ENCODE results near the gene TMSB10. TPM values are rescaled to one million over a fixed set of nuclear protein-coding genes. Genes with fewer than 3 reads are reported as not detected.
A peak's percentile ranks its signal among the peaks of the same experiment; 100 is the strongest.
"Not testable (repeated sequence)": the region's sequence is repeated elsewhere in the genome, so short reads cannot be mapped to it uniquely, and the experiment has no call there.

The TMSB10 gene
- total RNA-seq: 1,000 to 10,000 TPM in 1 of 2 donors, 100 to 1,000 TPM in 1; 884 to 1,078 TPM

- peak within 1 kb of the TSS; percentile 90 to 91 for H3K4me3 Mint-ChIP-seq
- H3K9me3 Mint-ChIP-seq: peaks cover 12 to 13% of the 10 kb centered on the region in 2 donors
- H3K36me3 Mint-ChIP-seq (ENCODE audit: insufficient read depth in 2 of 2): peaks cover 26 to 40% of the 10 kb centered on the region in 2 donors
- H3K27me3 Mint-ChIP-seq (ENCODE audit: low read depth): no peaks in the 10 kb centered on the region
- DNase-seq (peak; percentile 88 to 94), ATAC-seq (replicated peaks in 1 of 2) (peak; percentile 69 to 71)
- H3K4me1 Mint-ChIP-seq (ENCODE audit: low read depth): peaks cover 78% of the 10 kb centered on the region
- H3K27ac Mint-ChIP-seq: peak within 1 kb of the TSS; percentile 88
Observed at GRCh38 chr2:84905181-84906107, at the start of gene TMSB10. TMSB10 (plus strand) TSS chr2:84905656.

- H3K4me1 Mint-ChIP-seq (ENCODE audit: low read depth): peaks cover 86% of the 10 kb centered on the region
- H3K9me3 Mint-ChIP-seq: peaks cover 4 to 12% of the 10 kb centered on the region in 2 donors
- no peaks in the 10 kb centered on the region for H3K27me3 Mint-ChIP-seq (ENCODE audit: low read depth)
- peaks cover 18 to 36% of the 10 kb centered on the region in 2 donors for H3K36me3 Mint-ChIP-seq (ENCODE audit: insufficient read depth in 2 of 2)
- DNase-seq: no peak
- peak overlapping the region; percentile 82 for H3K27ac Mint-ChIP-seq
- H3K4me3 Mint-ChIP-seq: peak overlapping the region; percentile 72 to 82
- ATAC-seq (replicated peaks in 1 of 2): no peak
Observed at GRCh38 chr2:84855731-84856130, 49.7 kb upstream of the TMSB10 start.

- no peaks in the 10 kb centered on the region for H3K27me3 Mint-ChIP-seq (ENCODE audit: low read depth)
- H3K9me3 Mint-ChIP-seq: peaks cover 4 to 12% of the 10 kb centered on the region in 2 donors
- H3K4me1 Mint-ChIP-seq (ENCODE audit: low read depth): peaks cover 86% of the 10 kb centered on the region
- H3K36me3 Mint-ChIP-seq (ENCODE audit: insufficient read depth in 2 of 2): peaks cover 18 to 30% of the 10 kb centered on the region in 2 donors
- peak overlapping the region; percentile 72 to 82 for H3K4me3 Mint-ChIP-seq
- peak; percentile 82 to 87 for ATAC-seq (replicated peaks in 1 of 2)
- DNase-seq: peak; percentile 54 to 61
- H3K27ac Mint-ChIP-seq: peak overlapping the region; percentile 79
Observed at GRCh38 chr2:84856787-84857186, 48.7 kb upstream of the TMSB10 start.

GRCh38 chr2:84857566-84857965 is 47.9 kb upstream of the TMSB10 start:
- H3K27me3 Mint-ChIP-seq (ENCODE audit: low read depth): no peaks in the 10 kb centered on the region
- DNase-seq (no peak), ATAC-seq (replicated peaks in 1 of 2) (no peak)
- peaks cover 4 to 7% of the 10 kb centered on the region in 2 donors for H3K9me3 Mint-ChIP-seq
- H3K27ac Mint-ChIP-seq: peak overlapping the region; percentile 79
- H3K4me1 Mint-ChIP-seq (ENCODE audit: low read depth): peaks cover 86% of the 10 kb centered on the region
- H3K36me3 Mint-ChIP-seq (ENCODE audit: insufficient read depth in 2 of 2): peaks cover 11 to 24% of the 10 kb centered on the region in 2 donors
- H3K4me3 Mint-ChIP-seq: peak overlapping the region in 1 of 2 donors; percentile 72

GRCh38 chr2:84858123-84858522 is 47.3 kb upstream of the TMSB10 start:
- H3K4me1 Mint-ChIP-seq (ENCODE audit: low read depth): peaks cover 90% of the 10 kb centered on the region
- no peak for DNase-seq
- H3K4me3 Mint-ChIP-seq: peak overlapping the region in 1 of 2 donors; percentile 26
- no peaks in the 10 kb centered on the region for H3K27me3 Mint-ChIP-seq (ENCODE audit: low read depth)
- no peak for ATAC-seq (replicated peaks in 1 of 2)
- peaks cover under 1 to 3% of the 10 kb centered on the region in 2 donors for H3K9me3 Mint-ChIP-seq
- peaks cover 6 to 21% of the 10 kb centered on the region in 2 donors for H3K36me3 Mint-ChIP-seq (ENCODE audit: insufficient read depth in 2 of 2)
- peak overlapping the region; percentile 55 for H3K27ac Mint-ChIP-seq

GRCh38 chr2:84858937-84859336 is 46.5 kb upstream of the TMSB10 start:
- H3K9me3 Mint-ChIP-seq: no peaks in the 10 kb centered on the region
- peak overlapping the region; percentile 51 for H3K27ac Mint-ChIP-seq
- peak overlapping the region; percentile 52 to 73 for H3K4me3 Mint-ChIP-seq
- DNase-seq (no peak), ATAC-seq (replicated peaks in 1 of 2) (no peak)
- peaks cover 94% of the 10 kb centered on the region for H3K4me1 Mint-ChIP-seq (ENCODE audit: low read depth)
- H3K27me3 Mint-ChIP-seq (ENCODE audit: low read depth): no peaks in the 10 kb centered on the region
- H3K36me3 Mint-ChIP-seq (ENCODE audit: insufficient read depth in 2 of 2): peaks cover 2 to 18% of the 10 kb centered on the region in 2 donors

- peak overlapping the region; percentile 85 for H3K27ac Mint-ChIP-seq
Observed at GRCh38 chr2:84861539-84861938, 43.9 kb upstream of the TMSB10 start.

GRCh38 chr2:84862006-84862405 is 43.5 kb upstream of the TMSB10 start:
- Mint-ChIP-seq H3K36me3 (ENCODE audit: insufficient read depth in 2 of 2) (peaks cover 0 to 6% of the 10 kb centered on the region in 2 donors), H3K27me3 (ENCODE audit: low read depth) (no peaks in the 10 kb centered on the region), H3K4me3 (peak overlapping the region; percentile 53 to 57), H3K4me1 (ENCODE audit: low read depth) (peaks cover 94% of the 10 kb centered on the region), H3K27ac (peak overlapping the region; percentile 85), H3K9me3 (no peaks in the 10 kb centered on the region)
- ATAC-seq (replicated peaks in 1 of 2) (no peak), DNase-seq (no peak)

More at GRCh38 chr2:84861539-84861938, 43.9 kb upstream of the TMSB10 start:
- H3K4me3 Mint-ChIP-seq: peak overlapping the region; percentile 53 to 57
- peaks cover 94% of the 10 kb centered on the region for H3K4me1 Mint-ChIP-seq (ENCODE audit: low read depth)
- H3K27me3 Mint-ChIP-seq (ENCODE audit: low read depth): no peaks in the 10 kb centered on the region
- H3K36me3 Mint-ChIP-seq (ENCODE audit: insufficient read depth in 2 of 2): peaks cover 1 to 9% of the 10 kb centered on the region in 2 donors
- ATAC-seq (replicated peaks in 1 of 2) (no peak), DNase-seq (no peak)
- no peaks in the 10 kb centered on the region for H3K9me3 Mint-ChIP-seq

GRCh38 chr2:84865181-84865783 is 40.2 kb upstream of the TMSB10 start:
- Mint-ChIP-seq H3K9me3 (peaks cover 0 to 1% of the 10 kb centered on the region in 2 donors), H3K36me3 (ENCODE audit: insufficient read depth in 2 of 2) (peaks cover 5 to 13% of the 10 kb centered on the region in 2 donors), H3K4me3 (peak overlapping the region in 1 of 2 donors; percentile 38), H3K27ac (peak overlapping the region; percentile 92), H3K27me3 (ENCODE audit: low read depth) (no peaks in the 10 kb centered on the region), H3K4me1 (ENCODE audit: low read depth) (peaks cover 82% of the 10 kb centered on the region)
- ATAC-seq (replicated peaks in 1 of 2): peak; percentile 59 to 61
- no peak for DNase-seq

- H3K27ac Mint-ChIP-seq: no peak overlapping the region
- peaks cover 82% of the 10 kb centered on the region for H3K4me1 Mint-ChIP-seq (ENCODE audit: low read depth)
- peaks cover 0 to 1% of the 10 kb centered on the region in 2 donors for H3K9me3 Mint-ChIP-seq
- DNase-seq: no peak
- ATAC-seq (replicated peaks in 1 of 2): no peak
- no peaks in the 10 kb centered on the region for H3K27me3 Mint-ChIP-seq (ENCODE audit: low read depth)
- H3K4me3 Mint-ChIP-seq: peak overlapping the region in 1 of 2 donors; percentile 36
- peaks cover 7 to 17% of the 10 kb centered on the region in 2 donors for H3K36me3 Mint-ChIP-seq (ENCODE audit: insufficient read depth in 2 of 2)
Observed at GRCh38 chr2:84866122-84866521, 39.3 kb upstream of the TMSB10 start.

- H3K27ac Mint-ChIP-seq: not testable (repeated sequence)
Observed at GRCh38 chr2:84868327-84868726, 37.1 kb upstream of the TMSB10 start.

GRCh38 chr2:84870306-84870705 is 35.1 kb upstream of the TMSB10 start:
- no peaks in the 10 kb centered on the region for H3K27me3 Mint-ChIP-seq (ENCODE audit: low read depth)
- DNase-seq (no peak), ATAC-seq (replicated peaks in 1 of 2) (peak in 1 of 2 donors; percentile 6)
- H3K36me3 Mint-ChIP-seq (ENCODE audit: insufficient read depth in 2 of 2): peaks cover 9 to 13% of the 10 kb centered on the region in 2 donors
- peaks cover 78% of the 10 kb centered on the region for H3K4me1 Mint-ChIP-seq (ENCODE audit: low read depth)
- peak overlapping the region; percentile 2 to 7 for H3K4me3 Mint-ChIP-seq
- H3K27ac Mint-ChIP-seq: no peak overlapping the region
- peaks cover 0 to 1% of the 10 kb centered on the region in 2 donors for H3K9me3 Mint-ChIP-seq

More at GRCh38 chr2:84868327-84868726, 37.1 kb upstream of the TMSB10 start:
- not testable (repeated sequence) for DNase-seq; H3K4me3 Mint-ChIP-seq; H3K27me3 Mint-ChIP-seq (ENCODE audit: low read depth); ATAC-seq (replicated peaks in 1 of 2); H3K9me3 Mint-ChIP-seq
- Mint-ChIP-seq H3K4me1 (ENCODE audit: low read depth) (peaks cover 76% of the 10 kb centered on the region), H3K36me3 (ENCODE audit: insufficient read depth in 2 of 2) (peaks cover 7 to 13% of the 10 kb centered on the region in 2 donors)

- H3K27me3 Mint-ChIP-seq (ENCODE audit: low read depth): not testable (repeated sequence)
Observed at GRCh38 chr2:84872691-84873090, 32.8 kb upstream of the TMSB10 start.

More at GRCh38 chr2:84872691-84873090, 32.8 kb upstream of the TMSB10 start:
- H3K4me1 Mint-ChIP-seq (ENCODE audit: low read depth): peaks cover 83% of the 10 kb centered on the region
- peaks cover 10 to 16% of the 10 kb centered on the region in 2 donors for H3K36me3 Mint-ChIP-seq (ENCODE audit: insufficient read depth in 2 of 2)
- not testable (repeated sequence) for H3K4me3 Mint-ChIP-seq; DNase-seq; ATAC-seq (replicated peaks in 1 of 2); H3K9me3 Mint-ChIP-seq; H3K27ac Mint-ChIP-seq

Data from activated T-cell treated with anti-CD3 and anti-CD28 coated beads, Interleukin-2, amount 50 U/mL, for 72 hours (primary cell).